Ascending aorta (tissue), 2 donors: ENCODE measurements around the gene ARHGAP10. TPM values are rescaled to one million over a fixed set of nuclear protein-coding genes. Genes with fewer than 3 reads are reported as not detected.

ENCODE experiments used
- DNase-seq, 2 donors: peaks; one replicate each; pipeline ENCODE4 v3.0.0-alpha.2; 2019; ENCODE audit warnings: low spot score in 2 of 2
- H3K27ac ChIP-seq, 2 donors: fragments of 200-600 bp; sonication (generic); one replicate each; pipeline ENCODE4 v1.5.1; 2016 to 2017; ENCODE audit warnings: mild to moderate bottlenecking in 1 of 2
- H3K27me3 ChIP-seq: fragments of 200-600 bp; sonication (generic); one replicate; pipeline ENCODE4 v1.5.1; 2017
- H3K36me3 ChIP-seq, 2 donors: fragments of 200-600 bp; sonication (generic); one replicate each; pipeline ENCODE4 v1.5.1; 2016
- H3K4me1 ChIP-seq, 2 donors: fragments of 200-600 bp; sonication (generic); one replicate each; pipeline ENCODE4 v1.5.1; 2016 to 2017; ENCODE audit warnings: mild to moderate bottlenecking in 1 of 2
- H3K4me3 ChIP-seq, 2 donors: fragments of 200-600 bp; sonication (generic); one replicate each; pipeline ENCODE4 v1.5.1; 2016 to 2017; ENCODE audit warnings: mild to moderate bottlenecking in 1 of 2
- H3K9me3 ChIP-seq, 2 donors: fragments of 200-600 bp; sonication (generic); one replicate each; pipeline ENCODE4 v1.5.1; 2016
- CTCF ChIP-seq, 3 experiments: fragments of 200-600 bp in 2 of 3; fragments of 450-650 bp in 1 of 3; sonication (generic) in 2 of 3; IDR thresholded peaks; one replicate each; pipeline ENCODE4 v1.5.1; 2016 to 2019; ENCODE audit warnings: antibody characterized with exemption in 3 of 3, mild to moderate bottlenecking in 1 of 3, moderate library complexity in 1 of 3
- intact Hi-C: fragments of 100-400 bp; cut with DNase I; formaldehyde crosslinking; loops from one replicate; pipeline ENCODE4 v1.15.1; 2023
- total RNA-seq: library from RNA; depleted of rRNA; stranded (reverse); fragments of >200 nt; gene quantifications from one replicate; pipeline ENCODE4 v1.1.0, GENCODE V29; 2016

ARHGAP10 gene
- total RNA-seq, 1 donor from 2014 or later, result 77.3 TPM

- Histone ChIP-seq H3K9me3 (no peaks in the 10 kb centered on the region), H3K4me3 (no peak overlapping the region), H3K27me3 (no peaks in the 10 kb centered on the region), H3K4me1 (peaks cover 0 to 41% of the 10 kb centered on the region in 2 donors), H3K36me3 (peaks cover 0 to 11% of the 10 kb centered on the region in 2 donors), H3K27ac (no peak overlapping the region)
- intact Hi-C loops, result no loop called here
- DNase-seq, result no peak
- TF ChIP-seq CTCF (IDR thresholded peaks at IDR 0.05), result no peak
Observed at GRCh38 chr4:147739239-147739823, 7.4 kb downstream of the ARHGAP10 start.

- H3K4me3 ChIP-seq, result no peak overlapping the region
- intact Hi-C loops, result no loop called here
- no peak overlapping the region for H3K27ac ChIP-seq
- H3K9me3 ChIP-seq, result no peaks in the 10 kb centered on the region
- peaks cover 0 to 11% of the 10 kb centered on the region in 2 donors for H3K36me3 ChIP-seq
- H3K4me1 ChIP-seq, result peaks cover 0 to 42% of the 10 kb centered on the region in 2 donors
- no peak for DNase-seq
- H3K27me3 ChIP-seq, result no peaks in the 10 kb centered on the region
- TF ChIP-seq CTCF (IDR thresholded peaks at IDR 0.05), result no peak
Observed at GRCh38 chr4:147740176-147740575, 8.3 kb downstream of the ARHGAP10 start.

- DNase-seq, result no peak
- no peak for TF ChIP-seq CTCF (IDR thresholded peaks at IDR 0.05)
- no peaks in the 10 kb centered on the region for H3K9me3 ChIP-seq
- H3K27ac ChIP-seq, result no peak overlapping the region
- peaks cover 0 to 40% of the 10 kb centered on the region in 2 donors for H3K4me1 ChIP-seq
- peaks cover 0 to 11% of the 10 kb centered on the region in 2 donors for H3K36me3 ChIP-seq
- H3K4me3 ChIP-seq, result no peak overlapping the region
- H3K27me3 ChIP-seq, result no peaks in the 10 kb centered on the region
- intact Hi-C loops, result no loop called here
Observed at GRCh38 chr4:147741190-147741788, 9.4 kb downstream of the ARHGAP10 start.

- Histone ChIP-seq H3K27me3 (no peaks in the 10 kb centered on the region), H3K4me1 (peaks cover 0 to 37% of the 10 kb centered on the region in 2 donors), H3K27ac (peak overlapping the region; percentile 9 to 36), H3K4me3 (no peak overlapping the region), H3K36me3 (peaks cover 0 to 7% of the 10 kb centered on the region in 2 donors), H3K9me3 (no peaks in the 10 kb centered on the region)
- intact Hi-C loops, result no loop called here
- no peak for DNase-seq
- no peak for TF ChIP-seq CTCF (IDR thresholded peaks at IDR 0.05)
Observed at GRCh38 chr4:147747787-147748454, 16.0 kb downstream of the ARHGAP10 start.

- DNase-seq, result no peak
- H3K36me3 ChIP-seq, result no peaks in the 10 kb centered on the region
- H3K4me3 ChIP-seq, result no peak overlapping the region
- H3K27me3 ChIP-seq, result no peaks in the 10 kb centered on the region
- H3K9me3 ChIP-seq, result no peaks in the 10 kb centered on the region
- TF ChIP-seq CTCF (IDR thresholded peaks at IDR 0.05), result no peak
- H3K27ac ChIP-seq, result no peak overlapping the region
- H3K4me1 ChIP-seq, result peaks cover 4 to 43% of the 10 kb centered on the region in 2 donors
- intact Hi-C loops, result no loop called here
Observed at GRCh38 chr4:147749811-147750321, 18.0 kb downstream of the ARHGAP10 start.
